ENCODE data around the gene PIM2. TPM values are rescaled to one million over a fixed set of nuclear protein-coding genes. Genes with fewer than 3 reads are reported as not detected.

Gene PIM2
- total and polyA plus RNA-seq, 2 donors from 2014 or later: 8.7 to 29.6 TPM

- Histone ChIP-seq H3K4me3 (ENCODE audit: low read length in 3 of 3) (no peak overlapping the region), H3K27ac (ENCODE audit: low read depth in 2 of 2, low read length in 2 of 2) (no peak overlapping the region), H3K36me3 (ENCODE audit: control insufficient read depth in 2 of 3, insufficient read depth in 3 of 3, low read length in 3 of 3) (peaks cover 0 to 8% (median 3%) of the 10 kb centered on the region in 3 donors), H3K27me3 (ENCODE audit: control insufficient read depth, insufficient read depth, low read length) (no peaks in the 10 kb centered on the region), H3K9me3 (ENCODE audit: control insufficient read depth in 2 of 3, insufficient read depth in 1 of 3, low read length in 3 of 3) (no peaks in the 10 kb centered on the region), H3K9ac (ENCODE audit: low read length in 3 of 3) (no peak overlapping the region), H3K4me1 (ENCODE audit: control insufficient read depth in 2 of 3, insufficient read depth in 2 of 3, low read depth in 1 of 3, low read length in 3 of 3) (peaks cover 0 to 10% (median 0%) of the 10 kb centered on the region in 3 donors)
- FAIRE-seq: no peak
- no peak for DNase-seq
- TF ChIP-seq, protein P1, sequence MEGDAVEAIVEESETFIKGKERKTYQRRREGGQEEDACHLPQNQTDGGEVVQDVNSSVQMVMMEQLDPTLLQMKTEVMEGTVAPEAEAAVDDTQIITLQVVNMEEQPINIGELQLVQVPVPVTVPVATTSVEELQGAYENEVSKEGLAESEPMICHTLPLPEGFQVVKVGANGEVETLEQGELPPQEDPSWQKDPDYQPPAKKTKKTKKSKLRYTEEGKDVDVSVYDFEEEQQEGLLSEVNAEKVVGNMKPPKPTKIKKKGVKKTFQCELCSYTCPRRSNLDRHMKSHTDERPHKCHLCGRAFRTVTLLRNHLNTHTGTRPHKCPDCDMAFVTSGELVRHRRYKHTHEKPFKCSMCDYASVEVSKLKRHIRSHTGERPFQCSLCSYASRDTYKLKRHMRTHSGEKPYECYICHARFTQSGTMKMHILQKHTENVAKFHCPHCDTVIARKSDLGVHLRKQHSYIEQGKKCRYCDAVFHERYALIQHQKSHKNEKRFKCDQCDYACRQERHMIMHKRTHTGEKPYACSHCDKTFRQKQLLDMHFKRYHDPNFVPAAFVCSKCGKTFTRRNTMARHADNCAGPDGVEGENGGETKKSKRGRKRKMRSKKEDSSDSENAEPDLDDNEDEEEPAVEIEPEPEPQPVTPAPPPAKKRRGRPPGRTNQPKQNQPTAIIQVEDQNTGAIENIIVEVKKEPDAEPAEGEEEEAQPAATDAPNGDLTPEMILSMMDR (IDR thresholded peaks at IDR 0.05; ENCODE audit: borderline replicate concordance, extremely low read depth, insufficient read depth): no peak
- intact Hi-C loops (cut with DNase I): no loop called here
Measured at GRCh38 chrX:48908600-48908999, 10.2 kb downstream of the PIM2 start.

GRCh38 chrX:48905090-48905790 is 13.6 kb downstream of the PIM2 start:
- FAIRE-seq: no peak
- H3K36me3 ChIP-seq (ENCODE audit: control insufficient read depth in 2 of 3, insufficient read depth in 3 of 3, low read length in 3 of 3): peaks cover 0 to 14% (median 9%) of the 10 kb centered on the region in 3 donors

GRCh38 chrX:48904626-48905025 is 14.2 kb downstream of the PIM2 start:
- no peak overlapping the region for H3K4me3 ChIP-seq (ENCODE audit: low read length in 3 of 3)
- intact Hi-C loops (cut with DNase I): no loop called here
- DNase-seq (peak in 1 of 5 donors; percentile 63), FAIRE-seq (no peak)
- H3K9me3 ChIP-seq (ENCODE audit: control insufficient read depth in 2 of 3, insufficient read depth in 1 of 3, low read length in 3 of 3): no peaks in the 10 kb centered on the region
- no peak overlapping the region for H3K27ac ChIP-seq (ENCODE audit: low read depth in 2 of 2, low read length in 2 of 2)
- TF ChIP-seq, protein P1 (IDR thresholded peaks at IDR 0.05; ENCODE audit: borderline replicate concordance, extremely low read depth, insufficient read depth): no peak
- no peak overlapping the region for H3K9ac ChIP-seq (ENCODE audit: low read length in 3 of 3)
- peaks cover 0 to 14% (median 9%) of the 10 kb centered on the region in 3 donors for H3K36me3 ChIP-seq (ENCODE audit: control insufficient read depth in 2 of 3, insufficient read depth in 3 of 3, low read length in 3 of 3)
- no peaks in the 10 kb centered on the region for H3K27me3 ChIP-seq (ENCODE audit: control insufficient read depth, insufficient read depth, low read length)
- no peaks in the 10 kb centered on the region for H3K4me1 ChIP-seq (ENCODE audit: control insufficient read depth in 2 of 3, insufficient read depth in 2 of 3, low read depth in 1 of 3, low read length in 3 of 3)

More at GRCh38 chrX:48905090-48905790, 13.6 kb downstream of the PIM2 start:
- Histone ChIP-seq H3K27me3 (ENCODE audit: control insufficient read depth, insufficient read depth, low read length) (no peaks in the 10 kb centered on the region), H3K9me3 (ENCODE audit: control insufficient read depth in 2 of 3, insufficient read depth in 1 of 3, low read length in 3 of 3) (no peaks in the 10 kb centered on the region), H3K4me3 (ENCODE audit: low read length in 3 of 3) (no peak overlapping the region), H3K4me1 (ENCODE audit: control insufficient read depth in 2 of 3, insufficient read depth in 2 of 3, low read depth in 1 of 3, low read length in 3 of 3) (peaks cover 0 to 3% (median 0%) of the 10 kb centered on the region in 3 donors), H3K9ac (ENCODE audit: low read length in 3 of 3) (no peak overlapping the region), H3K27ac (ENCODE audit: low read depth in 2 of 2, low read length in 2 of 2) (no peak overlapping the region)
- TF ChIP-seq, protein P1 (IDR thresholded peaks at IDR 0.05; ENCODE audit: borderline replicate concordance, extremely low read depth, insufficient read depth): no peak
- DNase-seq: peak in 1 of 5 donors; percentile 76
- intact Hi-C loops (cut with DNase I): no loop called here
